ENCODE measurements around the gene GEMIN7.

The GEMIN7 gene

GRCh38 chr19:45128806-45129205, 49.7 kb downstream of the GEMIN7 start:
- no peak for DNase-seq (ENCODE audit: low spot score)

- DNase-seq (ENCODE audit: low spot score): no peak
These were observed 51.2 kb downstream of the GEMIN7 start for GRCh38 chr19:45130236-45130635.

GRCh38 chr19:45130888-45131615, 52.0 kb downstream of the GEMIN7 start:
- DNase-seq (ENCODE audit: low spot score): no peak

- no peak for DNase-seq (ENCODE audit: low spot score)
These were observed 54.6 kb downstream of the GEMIN7 start for GRCh38 chr19:45133661-45134060.

DNA sequence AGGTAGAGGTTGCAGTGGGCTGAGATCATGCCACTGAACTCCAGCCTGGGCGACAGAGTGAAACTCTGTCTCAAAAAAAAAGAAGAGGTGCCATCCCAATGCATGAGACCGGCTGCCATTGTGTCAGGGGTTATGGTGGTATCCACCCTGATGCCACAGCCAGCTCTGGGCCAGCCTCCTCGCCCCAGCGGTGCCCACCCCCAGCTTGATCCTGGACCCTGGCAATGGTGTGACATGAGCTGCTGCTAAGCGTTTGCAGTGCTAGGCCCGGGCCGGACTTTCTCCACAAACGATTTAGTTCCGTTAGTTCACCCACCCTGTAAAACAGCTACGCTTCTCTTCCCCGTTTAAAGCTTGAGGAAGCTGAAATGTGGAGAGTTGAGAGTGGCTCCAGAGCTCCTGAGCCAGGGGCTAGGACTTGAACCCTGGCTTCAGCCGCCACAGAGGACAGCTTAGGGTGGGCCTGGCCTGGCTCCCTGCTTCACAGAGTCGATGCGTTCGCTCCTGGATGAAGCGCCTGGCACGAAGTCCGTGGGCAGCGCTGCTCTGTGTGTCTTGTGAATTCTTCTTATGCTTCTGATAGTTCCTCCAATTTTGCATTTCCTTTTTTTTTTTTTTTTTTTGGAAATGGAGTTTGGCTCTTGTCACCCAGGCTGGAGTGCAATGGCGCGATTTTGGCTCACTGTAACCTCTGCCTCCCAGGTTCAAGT, 56.3 kb downstream of the GEMIN7 start:
- no peak for DNase-seq (ENCODE audit: low spot score)

DNA sequence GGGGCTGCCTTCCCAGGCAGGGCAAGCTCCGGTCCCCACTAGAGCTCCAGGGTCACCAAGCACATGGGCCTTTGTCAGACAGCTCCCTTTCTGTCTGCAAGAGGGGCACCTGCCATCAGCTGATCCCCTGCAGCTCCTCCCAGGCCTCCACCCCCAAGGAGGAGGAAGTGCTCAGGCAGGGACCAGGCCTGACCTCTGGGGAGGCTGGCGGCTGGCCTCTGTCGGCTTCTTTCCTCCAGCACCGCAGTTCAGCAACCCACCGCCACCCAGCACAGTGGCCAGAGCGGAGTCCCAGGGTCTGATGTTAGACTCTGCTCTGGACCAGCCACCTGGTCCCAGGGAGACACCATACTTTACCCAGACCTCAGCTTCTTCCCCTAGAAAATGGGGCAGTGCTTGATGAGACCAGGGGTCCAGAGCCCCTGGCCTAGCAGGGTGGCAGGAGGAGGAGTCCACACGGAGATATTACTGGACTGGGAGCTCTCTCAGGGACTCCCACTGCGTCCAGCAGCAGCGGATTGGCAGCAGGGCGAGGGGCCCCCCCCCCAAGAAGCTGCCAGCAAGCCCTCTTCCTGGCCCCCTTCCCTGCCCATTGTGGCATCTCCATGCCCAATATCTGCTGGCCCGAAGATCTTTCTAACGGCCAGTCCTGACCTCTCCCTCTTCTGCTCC, 57.6 kb downstream of the GEMIN7 start:
- no peak for DNase-seq (ENCODE audit: low spot score)

GRCh38 chr19:45137179-45137761, 58.2 kb downstream of the GEMIN7 start:
- no peak for DNase-seq (ENCODE audit: low spot score)

DNA sequence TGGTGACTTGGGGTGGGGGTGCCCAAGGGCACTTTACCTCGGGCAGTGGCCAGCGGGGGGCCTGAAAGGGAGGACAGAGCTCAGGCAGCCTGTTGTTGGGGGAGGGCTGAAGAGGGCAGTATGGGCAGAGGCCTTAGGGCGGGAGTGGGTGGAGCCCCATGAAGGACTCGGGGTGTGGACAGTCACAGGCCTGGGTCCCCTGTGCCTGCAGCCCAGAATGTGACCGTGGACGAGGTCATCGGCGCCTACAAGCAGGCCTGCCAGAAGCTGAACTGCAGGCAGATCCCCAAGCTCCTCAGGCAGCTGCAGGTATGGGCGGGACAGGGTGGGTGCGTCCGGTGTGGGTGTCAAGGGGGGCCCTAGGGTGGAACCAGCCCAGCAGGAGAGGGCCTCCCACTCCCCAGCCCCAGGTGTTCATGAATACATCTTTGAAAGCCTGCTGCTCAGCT, 59.3 kb downstream of the GEMIN7 start:
- DNase-seq (ENCODE audit: low spot score): no peak

DNA sequence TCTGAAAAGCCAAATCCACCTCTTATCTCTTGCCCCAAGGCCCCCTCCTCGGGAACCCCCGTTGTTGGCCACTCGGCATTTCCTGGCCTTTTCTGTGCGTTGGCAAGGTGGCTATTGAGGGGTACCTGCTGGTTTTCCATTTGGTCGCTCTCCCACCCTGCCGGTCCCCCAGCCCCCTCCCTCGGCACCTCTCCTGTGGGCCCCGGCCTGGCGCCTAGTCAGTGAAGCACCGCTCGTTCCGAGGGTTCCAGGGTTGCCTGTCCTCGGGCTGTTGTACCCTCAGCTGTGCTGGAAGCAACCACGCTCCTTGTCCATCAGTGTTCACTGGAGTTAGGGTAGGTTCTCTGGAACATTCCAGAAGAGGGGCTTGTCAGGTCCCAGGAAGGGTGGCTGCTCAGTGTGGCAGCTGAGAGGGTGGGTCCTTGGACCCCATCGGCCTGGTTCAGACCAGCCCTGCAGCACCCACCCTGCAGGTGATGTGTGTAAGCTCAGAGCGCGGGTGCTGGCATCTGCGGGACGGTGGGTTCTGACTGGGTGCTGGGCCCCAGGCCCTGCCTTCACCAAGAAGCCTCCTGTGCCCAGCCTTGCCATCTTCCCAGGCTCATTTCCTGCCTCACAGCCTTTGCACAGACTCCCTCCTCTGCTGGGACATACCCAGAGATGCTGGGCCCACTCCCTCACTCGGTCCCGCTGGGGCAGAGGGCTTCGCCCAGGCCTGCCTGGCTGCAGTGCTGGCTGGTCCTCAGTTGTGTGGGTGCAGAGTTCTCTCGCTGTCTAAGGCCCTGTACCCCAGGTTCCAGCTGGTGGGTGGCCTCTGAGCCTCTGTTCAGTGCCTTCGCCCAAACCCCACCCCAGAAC, 60.5 kb downstream of the GEMIN7 start:
- DNase-seq (ENCODE audit: low spot score): no peak

GRCh38 chr19:45140144-45140503, 61.1 kb downstream of the GEMIN7 start:
- no peak for DNase-seq (ENCODE audit: low spot score)

- DNase-seq (ENCODE audit: low spot score): no peak
These were observed 61.5 kb downstream of the GEMIN7 start for GRCh38 chr19:45140533-45140932.
